ENCODE results near the gene APPL2. TPM values are rescaled to one million over a fixed set of nuclear protein-coding genes. Genes with fewer than 3 reads are reported as not detected.

Gene APPL2
- total RNA-seq, 6 experiments from 2014 or later = 10.2 to 23.2 (median 16.5) TPM

DNA sequence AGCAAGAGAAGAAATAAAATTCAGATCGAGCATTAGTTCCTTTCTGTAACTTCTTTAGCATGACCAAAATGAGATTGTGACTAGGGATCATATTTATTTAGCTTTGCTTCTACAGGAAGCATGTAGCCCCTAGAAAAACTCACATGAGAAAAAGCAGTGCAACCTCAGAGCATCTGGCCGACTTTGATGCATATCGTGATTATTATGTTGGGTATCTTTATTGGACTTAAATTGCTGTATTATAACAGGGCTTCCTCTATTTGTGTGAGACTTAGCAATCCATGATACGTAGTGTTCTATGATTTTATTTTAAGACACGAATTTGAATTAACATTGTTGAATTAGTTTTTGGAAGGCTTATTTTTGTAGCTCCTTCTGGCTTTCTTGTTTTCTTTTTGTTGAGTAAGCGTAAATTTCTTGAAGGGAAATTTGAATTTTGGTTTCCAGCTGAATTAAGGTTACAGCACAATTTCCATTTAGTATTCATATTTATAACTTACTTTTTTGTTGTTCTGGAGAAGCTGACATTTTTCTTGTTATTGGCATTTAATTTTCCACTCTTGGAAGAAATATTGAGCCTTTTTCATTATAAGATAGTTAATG is 94.6 kb downstream of the APPL2 start:
- no peak overlapping the region for H3K4me3 ChIP-seq
- no peak overlapping the region for H3K27ac ChIP-seq
- DNase-seq = no peak
- no peak for ATAC-seq
- H3K4me1 ChIP-seq = no peaks in the 10 kb centered on the region
- 89% methylated on average over 6 of the region's 6 CpGs for WGBS (ENCODE audit: insufficient coverage, low coverage, low lambda C conversion rate, missing lambda C conversion rate)
- TF ChIP-seq POLR2A (IDR thresholded peaks at IDR 0.05) = no peak
- TF ChIP-seq, protein P1, sequence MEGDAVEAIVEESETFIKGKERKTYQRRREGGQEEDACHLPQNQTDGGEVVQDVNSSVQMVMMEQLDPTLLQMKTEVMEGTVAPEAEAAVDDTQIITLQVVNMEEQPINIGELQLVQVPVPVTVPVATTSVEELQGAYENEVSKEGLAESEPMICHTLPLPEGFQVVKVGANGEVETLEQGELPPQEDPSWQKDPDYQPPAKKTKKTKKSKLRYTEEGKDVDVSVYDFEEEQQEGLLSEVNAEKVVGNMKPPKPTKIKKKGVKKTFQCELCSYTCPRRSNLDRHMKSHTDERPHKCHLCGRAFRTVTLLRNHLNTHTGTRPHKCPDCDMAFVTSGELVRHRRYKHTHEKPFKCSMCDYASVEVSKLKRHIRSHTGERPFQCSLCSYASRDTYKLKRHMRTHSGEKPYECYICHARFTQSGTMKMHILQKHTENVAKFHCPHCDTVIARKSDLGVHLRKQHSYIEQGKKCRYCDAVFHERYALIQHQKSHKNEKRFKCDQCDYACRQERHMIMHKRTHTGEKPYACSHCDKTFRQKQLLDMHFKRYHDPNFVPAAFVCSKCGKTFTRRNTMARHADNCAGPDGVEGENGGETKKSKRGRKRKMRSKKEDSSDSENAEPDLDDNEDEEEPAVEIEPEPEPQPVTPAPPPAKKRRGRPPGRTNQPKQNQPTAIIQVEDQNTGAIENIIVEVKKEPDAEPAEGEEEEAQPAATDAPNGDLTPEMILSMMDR (IDR thresholded peaks at IDR 0.05) = no peak
- H3K27me3 ChIP-seq = no peaks in the 10 kb centered on the region
- H3K9me3 ChIP-seq = no peaks in the 10 kb centered on the region
- H3K36me3 ChIP-seq = peaks cover 6 to 60% (median 22%) of the 10 kb centered on the region in 4 donors
- intact Hi-C loops (cut with DNase I) = no loop called here

DNA sequence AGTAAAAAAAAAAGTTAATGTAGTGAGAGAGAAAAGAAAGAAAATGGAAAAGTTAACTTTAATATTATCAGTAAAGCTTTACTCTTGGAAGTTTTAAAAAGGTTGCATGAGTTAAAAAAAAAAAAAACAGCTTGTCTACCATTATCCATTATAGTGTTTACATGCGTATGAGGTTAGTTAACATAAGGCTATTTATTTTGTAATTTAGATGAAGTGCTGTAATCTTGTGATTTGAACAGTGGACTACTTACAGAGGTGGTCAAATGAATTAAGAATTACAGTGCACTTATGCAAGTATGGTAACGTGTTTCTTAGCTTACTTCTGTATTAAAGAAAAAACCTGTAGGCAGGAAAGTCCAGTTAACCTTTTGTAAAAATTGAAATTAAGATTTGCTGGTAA is 97.7 kb downstream of the APPL2 start:
- WGBS (ENCODE audit: insufficient coverage, low coverage, low lambda C conversion rate, missing lambda C conversion rate) = 92% methylated on average over 2 of the region's 2 CpGs
- Histone ChIP-seq H3K27ac (no peak overlapping the region), H3K9me3 (no peaks in the 10 kb centered on the region), H3K4me3 (no peak overlapping the region), H3K4me1 (no peaks in the 10 kb centered on the region), H3K27me3 (no peaks in the 10 kb centered on the region), H3K36me3 (peaks cover 6 to 60% (median 25%) of the 10 kb centered on the region in 4 donors)
- ATAC-seq = no peak
- intact Hi-C loops (cut with DNase I) = no loop called here
- TF ChIP-seq, protein P1 (IDR thresholded peaks at IDR 0.05) = no peak
- TF ChIP-seq POLR2A (IDR thresholded peaks at IDR 0.05) = no peak
- DNase-seq = no peak

Other genes starting within 250 kb of the APPL2 start
- gene NOPCHAP1, start 249.9 kb downstream of the APPL2 start, total RNA-seq = 1 to 10 TPM; 2.1 to 7.7 (median 6.1) TPM
- under 1 TPM; 0.15 to 0.90 (median 0.28) TPM for gene ALDH1L2, start 151.7 kb downstream of the APPL2 start, total RNA-seq
- 10 to 100 TPM; 24.4 to 51.4 (median 36.2) TPM for gene WASHC4, start 128.4 kb downstream of the APPL2 start, total RNA-seq
- 1 to 10 TPM; 1.3 to 5.5 (median 2.7) TPM for gene C12orf75, start 94.5 kb upstream of the APPL2 start, total RNA-seq

Measured in right lobe of liver (tissue), 6 donors.